HCT116 (cell line): ENCODE data around the gene CORO2B. TPM values are rescaled to one million over a fixed set of nuclear protein-coding genes. Genes with fewer than 3 reads are reported as not detected.

Experiments used
- ATAC-seq: fragments of 200-7000 bp; cut with Tn5 transposase; 2 replicates; pipeline ENCODE4 v1.9.1; 2020; ENCODE audit warnings: mild to moderate bottlenecking, moderate library complexity
- BruUV-seq: library from RNA; stranded (reverse); fragments of 400-500 nt; replicated peaks from 2 replicates; lab custom pipeline; 2021; lab: Mats Ljungman, UMichigan
- CTCF ChIA-PET: fragments of 300-600 bp; sonication (Branson Sonifier 250); formaldehyde crosslinking; loops from one replicate; lab custom pipeline; 2021; ENCODE audit warnings: antibody characterized with exemption; lab: Charles Lee
- POLR2A ChIA-PET: fragments of 300-600, 350-600 bp; sonication (Branson Sonifier 250); formaldehyde crosslinking; loops from one replicate; lab custom pipeline; 2021; ENCODE audit warnings: antibody characterized with exemption; lab: Charles Lee
- RAD21 ChIA-PET, 2 experiments: fragments of 300-600 bp; sonication (Branson Sonifier 250); formaldehyde crosslinking; loops; one replicate each; lab custom pipeline; 2023; ENCODE audit warnings: low total read pairs in 2 of 2; ENCODE audit not compliant: uncharacterized antibody in 2 of 2, unreplicated experiment in 2 of 2, low non-redundant PET in 1 of 2; lab: Charles Lee
- DNase-seq: peaks from one replicate; pipeline ENCODE4 v3.0.0-alpha.2; 2010; ENCODE audit warnings: low read depth, low spot score
- H2AFZ ChIP-seq: fragments of 200-600 bp; shearing (Covaris generic), sonication (generic); 2 replicates; pipeline ENCODE4 v1.6.1; 2017; ENCODE audit warnings: low read depth, mixed run types, mixed read lengths, antibody characterized with exemption, low read length; ENCODE audit not compliant: poor library complexity, severe bottlenecking
- H3K27ac ChIP-seq: 2 replicates; pipeline ENCODE4 v1.5.1; 2012; ENCODE audit warnings: low read depth, low read length
- H3K27me3 ChIP-seq: fragments of 200-600 bp; sonication (generic); 2 replicates; pipeline ENCODE4 v1.6.1; 2016; ENCODE audit warnings: mixed run types, low read length, mixed read lengths; ENCODE audit not compliant: insufficient read depth
- H3K36me3 ChIP-seq, 2 experiments: fragments of 200-500 bp in 1 of 2; fragments of 200-600 bp in 1 of 2; sonication (Bioruptor generic) in 1 of 2; sonication (generic) in 1 of 2; 2 replicates each; pipeline versions ENCODE4 v1.5.1 to v1.6.1; 2014 to 2016; ENCODE audit warnings: low read length in 2 of 2, inconsistent platforms in 1 of 2, mixed read lengths in 1 of 2, mixed run types in 1 of 2; ENCODE audit not compliant: insufficient read depth in 2 of 2, control insufficient read depth in 1 of 2
- H3K4me1 ChIP-seq, 2 experiments: fragments of 200-600 bp in 1 of 2; sonication (generic) in 1 of 2; 2 replicates each; pipeline versions ENCODE4 v1.5.1 to v1.6.1; 2012 to 2017; ENCODE audit warnings: low read length in 2 of 2, inconsistent platforms in 1 of 2, mild to moderate bottlenecking in 1 of 2, mixed read lengths in 1 of 2, mixed run types in 1 of 2, moderate library complexity in 1 of 2; ENCODE audit not compliant: insufficient read depth in 2 of 2, control insufficient read depth in 1 of 2
- H3K4me2 ChIP-seq: fragments of 200-600 bp; sonication (generic); 2 replicates; pipeline ENCODE4 v1.6.1; 2017; ENCODE audit warnings: mixed run types, low read length, mixed read lengths
- H3K4me3 ChIP-seq, 2 experiments: fragments of 200-600 bp in 1 of 2; sonication (generic) in 1 of 2; replicated peaks in 1 of 2; 2 replicates each; pipeline ENCODE4 v1.5.1; 2011 to 2016; ENCODE audit warnings: low read length in 2 of 2, control low read depth in 1 of 2, low read depth in 1 of 2, mild to moderate bottlenecking in 1 of 2, mixed read lengths in 1 of 2, mixed run types in 1 of 2
- H3K79me2 ChIP-seq: fragments of 200-600 bp; sonication (generic); 2 replicates; pipeline ENCODE4 v1.6.1; 2017; ENCODE audit warnings: mild to moderate bottlenecking, mixed run types, low read length, moderate library complexity, mixed read lengths; ENCODE audit not compliant: insufficient read depth
- H3K9ac ChIP-seq: fragments of 200-600 bp; sonication (generic); 2 replicates; pipeline ENCODE4 v1.6.1; 2016; ENCODE audit warnings: low read length, mixed read lengths
- H3K9me2 ChIP-seq: fragments of 200-600 bp; sonication (generic), shearing (Covaris generic); 2 replicates; pipeline ENCODE4 v1.6.1; 2017; ENCODE audit warnings: mixed run types, mild to moderate bottlenecking, moderate library complexity; ENCODE audit not compliant: insufficient read depth
- H3K9me3 ChIP-seq, 2 experiments: fragments of 200-500 bp in 1 of 2; fragments of 200-600 bp in 1 of 2; sonication (Bioruptor generic) in 1 of 2; sonication (generic) in 1 of 2; 2 replicates each; pipeline ENCODE4 v1.6.1; 2014 to 2017; ENCODE audit warnings: low read length in 2 of 2, mixed read lengths in 2 of 2, inconsistent platforms in 1 of 2, low read depth in 1 of 2, mild to moderate bottlenecking in 1 of 2, mixed run types in 1 of 2, moderate library complexity in 1 of 2; ENCODE audit not compliant: control insufficient read depth in 1 of 2, insufficient read depth in 1 of 2
- H4K20me1 ChIP-seq: fragments of 200-600 bp; sonication (generic), shearing (Covaris generic); 2 replicates; pipeline ENCODE4 v1.6.1; 2017; ENCODE audit warnings: mixed run types, mild to moderate bottlenecking, moderate library complexity; ENCODE audit not compliant: insufficient read depth
- ATF3 ChIP-seq: IDR thresholded peaks from 2 replicates; pipeline ENCODE4 v1.6.1; 2012
- CEBPB ChIP-seq: IDR thresholded peaks from 2 replicates; pipeline ENCODE4 v1.6.1; 2012; ENCODE audit warnings: low read depth
- EGR1 ChIP-seq: IDR thresholded peaks from 2 replicates; pipeline ENCODE4 v1.6.1; 2012; ENCODE audit warnings: low read depth
- ELF1 ChIP-seq: IDR thresholded peaks from 2 replicates; pipeline ENCODE4 v1.6.1; 2012; ENCODE audit warnings: low read depth, borderline replicate concordance
- EZH2 ChIP-seq: fragments of 200-600 bp; sonication (generic); IDR thresholded peaks from 2 replicates; pipeline ENCODE4 v1.6.1; 2017; ENCODE audit warnings: antibody characterized with exemption, mixed run types
- EZH2phosphoT487 ChIP-seq: fragments of 200-600 bp; IDR thresholded peaks from 2 replicates; pipeline ENCODE4 v1.6.1; 2018; ENCODE audit warnings: antibody characterized with exemption, borderline replicate concordance
- FOSL1 ChIP-seq: IDR thresholded peaks from 2 replicates; pipeline ENCODE4 v1.6.1; 2012; ENCODE audit warnings: low read depth
- JUND ChIP-seq: IDR thresholded peaks from 2 replicates; pipeline ENCODE4 v1.6.1; 2012
- POLR2A ChIP-seq: IDR thresholded peaks from 2 replicates; pipeline ENCODE4 v1.7.0; 2011; ENCODE audit warnings: borderline replicate concordance; ENCODE audit not compliant: insufficient read depth, insufficient read length; ENCODE audit errors: extremely low read depth
- RAD21 ChIP-seq: IDR thresholded peaks from 2 replicates; pipeline ENCODE4 v1.6.1; 2012; ENCODE audit warnings: low read depth, mild to moderate bottlenecking
- SIN3A ChIP-seq: IDR thresholded peaks from 2 replicates; pipeline ENCODE4 v1.6.1; 2012; ENCODE audit warnings: low read depth
- SP1 ChIP-seq: IDR thresholded peaks from 2 replicates; pipeline ENCODE4 v1.6.1; 2012; ENCODE audit warnings: low read depth
- SRF ChIP-seq: IDR thresholded peaks from 2 replicates; pipeline ENCODE4 v1.6.1; 2012; ENCODE audit warnings: low read depth
- YY1 ChIP-seq: IDR thresholded peaks from 2 replicates; pipeline ENCODE4 v1.6.1; 2011; ENCODE audit warnings: low read length, low read depth, moderate library complexity, mild to moderate bottlenecking; ENCODE audit not compliant: insufficient replicate concordance; ENCODE audit errors: extremely low read depth
- ZFX ChIP-seq: fragments of 450-650 bp; IDR thresholded peaks from 2 replicates; pipeline ENCODE4 v1.6.1; 2017
- ZNF274 ChIP-seq: fragments of 200-500 bp; sonication (Bioruptor generic); IDR thresholded peaks from 2 replicates; pipeline ENCODE4 v1.6.1; 2014; ENCODE audit warnings: mild to moderate bottlenecking, low read depth, low read length, inconsistent platforms
- intact Hi-C: fragments of 100-400 bp; cut with micrococcal nuclease; formaldehyde crosslinking; loops from 2 replicates; pipeline ENCODE4 v1.10.0; 2022
- total RNA-seq: library from RNA; stranded (reverse); gene quantifications from one replicate; pipeline ENCODE4 v1.2.1, GENCODE V29; 2021; ENCODE audit not compliant: unreplicated experiment
- TF ChIP-seq, protein P1 (sequence below): IDR thresholded peaks from 2 replicates; pipeline ENCODE4 v1.6.1; 2012; ENCODE audit warnings: low read depth
- TF ChIP-seq, protein P2 (sequence below): IDR thresholded peaks from 2 replicates; pipeline ENCODE4 v1.6.1; 2012

Gene CORO2B
- total RNA-seq, 1 experiment from 2014 or later = 2.8 TPM

DNA sequence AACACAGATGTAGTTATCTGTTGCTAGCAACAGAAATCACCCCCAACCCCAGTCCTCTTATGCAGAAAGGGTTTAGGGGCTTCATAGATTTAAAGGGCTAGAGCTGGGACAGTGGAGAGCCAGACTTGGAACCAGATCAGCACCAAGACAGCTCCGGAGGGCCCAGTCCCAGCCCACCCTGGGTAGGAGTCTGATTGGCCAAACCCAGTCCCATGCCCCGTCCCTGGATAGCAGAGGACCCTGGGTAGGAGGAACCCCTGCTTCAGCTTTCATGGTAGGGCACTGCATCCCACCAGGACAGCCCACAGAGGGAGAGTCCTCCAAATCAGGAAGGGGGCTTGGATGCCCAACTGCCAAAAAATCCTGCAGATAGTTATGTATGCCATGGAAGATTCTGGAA is 103.0 kb downstream of the CORO2B start (continued):
- TF ChIP-seq, protein P1, sequence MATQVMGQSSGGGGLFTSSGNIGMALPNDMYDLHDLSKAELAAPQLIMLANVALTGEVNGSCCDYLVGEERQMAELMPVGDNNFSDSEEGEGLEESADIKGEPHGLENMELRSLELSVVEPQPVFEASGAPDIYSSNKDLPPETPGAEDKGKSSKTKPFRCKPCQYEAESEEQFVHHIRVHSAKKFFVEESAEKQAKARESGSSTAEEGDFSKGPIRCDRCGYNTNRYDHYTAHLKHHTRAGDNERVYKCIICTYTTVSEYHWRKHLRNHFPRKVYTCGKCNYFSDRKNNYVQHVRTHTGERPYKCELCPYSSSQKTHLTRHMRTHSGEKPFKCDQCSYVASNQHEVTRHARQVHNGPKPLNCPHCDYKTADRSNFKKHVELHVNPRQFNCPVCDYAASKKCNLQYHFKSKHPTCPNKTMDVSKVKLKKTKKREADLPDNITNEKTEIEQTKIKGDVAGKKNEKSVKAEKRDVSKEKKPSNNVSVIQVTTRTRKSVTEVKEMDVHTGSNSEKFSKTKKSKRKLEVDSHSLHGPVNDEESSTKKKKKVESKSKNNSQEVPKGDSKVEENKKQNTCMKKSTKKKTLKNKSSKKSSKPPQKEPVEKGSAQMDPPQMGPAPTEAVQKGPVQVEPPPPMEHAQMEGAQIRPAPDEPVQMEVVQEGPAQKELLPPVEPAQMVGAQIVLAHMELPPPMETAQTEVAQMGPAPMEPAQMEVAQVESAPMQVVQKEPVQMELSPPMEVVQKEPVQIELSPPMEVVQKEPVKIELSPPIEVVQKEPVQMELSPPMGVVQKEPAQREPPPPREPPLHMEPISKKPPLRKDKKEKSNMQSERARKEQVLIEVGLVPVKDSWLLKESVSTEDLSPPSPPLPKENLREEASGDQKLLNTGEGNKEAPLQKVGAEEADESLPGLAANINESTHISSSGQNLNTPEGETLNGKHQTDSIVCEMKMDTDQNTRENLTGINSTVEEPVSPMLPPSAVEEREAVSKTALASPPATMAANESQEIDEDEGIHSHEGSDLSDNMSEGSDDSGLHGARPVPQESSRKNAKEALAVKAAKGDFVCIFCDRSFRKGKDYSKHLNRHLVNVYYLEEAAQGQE = no peak
- TF ChIP-seq EGR1 (no peak), SIN3A (no peak)

GRCh38 chr15:68682330-68682729 is 103.5 kb downstream of the CORO2B start:
- H3K27me3 ChIP-seq = no peaks in the 10 kb centered on the region
- ATAC-seq (peak; percentile 57), DNase-seq (no peak)
- H3K79me2 ChIP-seq = no peaks in the 10 kb centered on the region
- no peak overlapping the region for H3K4me3 ChIP-seq
- no TSS peak for BruUV-seq
- no peak overlapping the region for H3K27ac ChIP-seq
- no peak overlapping the region for H3K4me2 ChIP-seq
- H3K9me2 ChIP-seq = no peaks in the 10 kb centered on the region
- H3K9me3 ChIP-seq = no peaks in the 10 kb centered on the region
- H3K9ac ChIP-seq = no peak overlapping the region
- CTCF ChIA-PET = no interaction called here
- intact Hi-C loops = no loop called here
- no peaks in the 10 kb centered on the region for H3K4me1 ChIP-seq
- POLR2A ChIA-PET = no interaction called here
- RAD21 ChIA-PET = no interaction called here
- H4K20me1 ChIP-seq = no peaks in the 10 kb centered on the region
- H2AFZ ChIP-seq = no peak overlapping the region
- no peaks in the 10 kb centered on the region for H3K36me3 ChIP-seq
- no peak for TF ChIP-seq SP1
- TF ChIP-seq ZNF274 = no peak
- no peak for TF ChIP-seq EGR1
- no peak for TF ChIP-seq RAD21
- TF ChIP-seq, protein P1 = no peak
- no peak for TF ChIP-seq SRF
- no peak for TF ChIP-seq ELF1
- TF ChIP-seq FOSL1 = no peak
- no peak for TF ChIP-seq JUND
- no peak for TF ChIP-seq ATF3
- no peak for TF ChIP-seq EZH2
- no peak for TF ChIP-seq YY1
- TF ChIP-seq POLR2A = no peak
- TF ChIP-seq, protein P2, sequence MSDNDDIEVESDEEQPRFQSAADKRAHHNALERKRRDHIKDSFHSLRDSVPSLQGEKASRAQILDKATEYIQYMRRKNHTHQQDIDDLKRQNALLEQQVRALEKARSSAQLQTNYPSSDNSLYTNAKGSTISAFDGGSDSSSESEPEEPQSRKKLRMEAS = no peak
- no peak for TF ChIP-seq CEBPB
- TF ChIP-seq EZH2phosphoT487 = no peak
- no peak for TF ChIP-seq ZFX
